GM12872 (cell line): ENCODE measurements around the gene CYP4F11.

Source experiments
- CTCF ChIP-seq: IDR thresholded peaks from 3 replicates; pipeline ENCODE4 v1.5.1; 2011; ENCODE audit warnings: low read depth, mild to moderate bottlenecking, low read length, moderate library complexity; ENCODE audit not compliant: insufficient read depth

CYP4F11 gene

GRCh38 chr19:15962319-15962718 is 28.0 kb upstream of the CYP4F11 start:
- TF ChIP-seq CTCF, result no peak

DNA sequence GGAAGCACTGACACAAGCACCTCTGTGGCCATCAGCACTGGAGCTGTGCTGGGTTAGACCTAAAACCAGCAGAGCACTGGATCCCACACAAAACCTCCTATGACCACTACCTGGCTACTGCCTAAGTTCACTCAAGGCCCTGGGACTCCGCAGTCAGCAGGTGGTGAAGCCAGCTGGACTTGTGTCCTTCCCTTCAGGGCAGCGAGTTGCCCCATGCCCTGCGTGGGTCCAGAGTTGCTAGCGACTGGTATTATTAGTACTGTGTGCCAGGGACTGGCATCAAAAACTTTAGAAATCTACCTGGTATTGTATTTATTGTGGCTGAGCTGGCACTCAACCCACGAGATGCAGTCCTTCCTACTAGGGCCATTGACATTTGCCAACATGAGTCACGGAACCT is 20.5 kb upstream of the CYP4F11 start:
- TF ChIP-seq CTCF, result no peak

DNA sequence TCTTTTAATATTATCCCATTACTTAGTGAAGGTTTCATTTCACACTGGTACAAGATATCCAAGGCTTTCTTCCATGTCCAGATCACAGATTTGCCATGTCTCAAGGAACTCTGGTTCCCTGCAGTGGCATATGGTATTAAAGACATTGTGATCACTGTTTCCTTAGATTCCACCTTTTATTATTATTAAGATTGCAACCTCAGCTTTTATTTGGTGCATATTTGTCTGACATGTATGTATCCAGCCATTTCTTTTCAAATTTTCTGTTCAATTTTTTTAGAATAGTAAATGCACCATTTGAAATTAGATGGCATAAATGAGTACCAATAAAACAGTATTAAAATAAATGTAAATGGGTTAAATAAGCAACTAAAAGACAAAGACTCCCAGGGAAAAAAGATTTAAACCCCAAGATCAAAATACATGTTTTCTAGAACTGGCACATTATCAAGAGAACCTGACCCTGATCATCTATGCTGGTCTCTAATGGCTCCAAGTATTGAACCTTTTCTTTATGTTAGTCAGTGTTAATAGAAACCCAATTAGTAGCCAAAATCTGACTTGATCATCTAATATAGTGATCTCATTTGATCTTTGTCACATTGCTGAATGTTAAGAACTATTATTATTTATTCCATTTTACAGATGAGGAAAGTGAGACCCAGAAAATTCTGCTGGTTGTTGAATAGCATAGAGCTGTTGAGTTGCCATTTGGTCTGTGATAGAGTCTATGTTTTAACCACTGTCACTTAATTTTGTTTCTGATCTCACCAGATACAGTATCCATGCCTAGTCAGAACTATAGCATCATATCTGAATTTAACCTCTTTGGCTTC is 14.1 kb upstream of the CYP4F11 start, which contains the start of gene OR10H4:
OR10H4 (plus strand) TSS at position 786 of the 836 bp plus-strand sequence; CDS start at position 786, 0 bp downstream.
- no peak for TF ChIP-seq CTCF

DNA sequence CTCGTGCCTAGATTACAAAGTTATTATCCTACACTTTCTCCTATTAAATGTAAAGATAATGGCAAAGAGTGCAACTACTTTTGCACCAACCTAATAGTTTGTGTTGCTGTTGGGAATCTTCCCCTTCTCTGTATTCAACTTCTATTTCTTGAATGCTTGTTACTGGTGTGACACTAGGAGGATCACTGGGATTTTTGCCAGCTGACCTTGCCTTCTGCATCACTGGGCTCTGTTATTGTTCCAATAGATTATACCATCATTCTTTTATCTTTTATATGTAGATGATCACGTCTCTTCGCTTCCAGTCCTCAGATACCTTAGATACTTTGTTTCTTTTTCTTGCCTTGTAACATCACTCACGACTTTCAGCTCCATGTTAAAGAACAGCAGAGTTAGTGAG is 11.0 kb upstream of the CYP4F11 start:
- TF ChIP-seq CTCF, result no peak

- TF ChIP-seq CTCF, result no peak
These were observed 10.1 kb upstream of the CYP4F11 start for GRCh38 chr19:15944401-15944800.

- TF ChIP-seq CTCF, result no peak
These were observed 3.4 kb upstream of the CYP4F11 start for GRCh38 chr19:15937771-15938170.

GRCh38 chr19:15936950-15937349 is 2.6 kb upstream of the CYP4F11 start:
- TF ChIP-seq CTCF, result no peak
